Measurements from ENCODE around the gene FYCO1. TPM values are rescaled to one million over a fixed set of nuclear protein-coding genes. Genes with fewer than 3 reads are reported as not detected.

The FYCO1 gene
- total RNA-seq, 1 experiment from 2014 or later, result 19.7 TPM

DNA sequence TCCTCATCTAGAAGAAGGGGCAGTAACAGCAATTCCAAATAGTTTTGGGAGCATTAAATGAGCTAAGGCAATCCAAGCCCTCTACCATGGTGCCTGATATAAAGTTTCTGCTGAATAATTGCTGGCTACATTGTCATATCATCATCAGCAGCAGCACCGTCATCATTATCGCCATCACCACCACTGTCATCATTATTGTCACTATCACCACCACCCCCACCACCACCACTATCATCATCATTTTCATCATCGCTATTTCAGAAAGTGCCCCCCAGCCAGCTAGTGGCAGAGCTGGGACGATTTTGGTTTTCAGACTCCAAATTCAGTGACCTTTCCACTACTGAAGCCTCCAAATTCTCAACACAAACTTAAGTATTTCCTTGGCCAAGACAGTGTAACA is 16.6 kb upstream of the FYCO1 start:
- H3K4me3 ChIP-seq, result no peak overlapping the region
- CTCF ChIA-PET, result no interaction called here
- H4K20me1 ChIP-seq (ENCODE audit: insufficient read depth), result no peaks in the 10 kb centered on the region
- H3K4me2 ChIP-seq, result no peak overlapping the region
- H3K9me2 ChIP-seq (ENCODE audit: insufficient read depth), result no peaks in the 10 kb centered on the region
- POLR2A ChIA-PET (ENCODE audit: unreplicated experiment), result no interaction called here
- H3K9me3 ChIP-seq (ENCODE audit: insufficient read depth, low read depth), result no peaks in the 10 kb centered on the region
- H3F3A ChIP-seq (ENCODE audit: insufficient read depth, low read depth), result no peaks in the 10 kb centered on the region
- no peak overlapping the region for H3K27ac ChIP-seq
- H2AFZ ChIP-seq, result no peak overlapping the region
- no TSS peak for BruUV-seq (replicated peaks)
- H3K36me3 ChIP-seq (ENCODE audit: low read depth), result no peaks in the 10 kb centered on the region
- intact Hi-C loops (cut with micrococcal nuclease; ENCODE audit: unreplicated experiment), result no loop called here
- no peaks in the 10 kb centered on the region for H3K4me1 ChIP-seq (replicated peaks; ENCODE audit: insufficient read depth)
- H3K27me3 ChIP-seq (ENCODE audit: insufficient read depth, low read depth), result no peaks in the 10 kb centered on the region
- DNase-seq, result no peak
- H3K79me2 ChIP-seq (ENCODE audit: low read depth), result no peaks in the 10 kb centered on the region
- TF ChIP-seq CTCF (conservative IDR thresholded peaks at IDR 0.05) (no peak), EZH2 (IDR thresholded peaks at IDR 0.05; ENCODE audit: low read depth) (no peak)

- Histone ChIP-seq H3K4me1 (replicated peaks; ENCODE audit: insufficient read depth) (peaks cover 7% of the 10 kb centered on the region; the same call in 1 of the 2 replicates), H3K79me2 (ENCODE audit: low read depth) (no peaks in the 10 kb centered on the region), H3K27ac (no peak overlapping the region), H3K36me3 (ENCODE audit: low read depth) (no peaks in the 10 kb centered on the region), H3K4me2 (no peak overlapping the region), H3F3A (ENCODE audit: insufficient read depth, low read depth) (no peaks in the 10 kb centered on the region; the same call in 1 of the 2 replicates), H3K4me3 (no peak overlapping the region), H2AFZ (no peak overlapping the region), H3K9me3 (ENCODE audit: insufficient read depth, low read depth) (no peaks in the 10 kb centered on the region), H4K20me1 (ENCODE audit: insufficient read depth) (no peaks in the 10 kb centered on the region), H3K27me3 (ENCODE audit: insufficient read depth, low read depth) (no peaks in the 10 kb centered on the region), H3K9me2 (ENCODE audit: insufficient read depth) (no peaks in the 10 kb centered on the region)
- POLR2A ChIA-PET (ENCODE audit: unreplicated experiment), result no interaction called here
- CTCF ChIA-PET, result no interaction called here
- TF ChIP-seq CTCF (conservative IDR thresholded peaks at IDR 0.05) (no peak), EZH2 (IDR thresholded peaks at IDR 0.05; ENCODE audit: low read depth) (no peak)
- no TSS peak for BruUV-seq (replicated peaks)
- DNase-seq, result no peak
- intact Hi-C loops (cut with micrococcal nuclease; ENCODE audit: unreplicated experiment), result no loop called here
Measured at GRCh38 chr3:46010519-46011113, 15.0 kb upstream of the FYCO1 start.

DNA sequence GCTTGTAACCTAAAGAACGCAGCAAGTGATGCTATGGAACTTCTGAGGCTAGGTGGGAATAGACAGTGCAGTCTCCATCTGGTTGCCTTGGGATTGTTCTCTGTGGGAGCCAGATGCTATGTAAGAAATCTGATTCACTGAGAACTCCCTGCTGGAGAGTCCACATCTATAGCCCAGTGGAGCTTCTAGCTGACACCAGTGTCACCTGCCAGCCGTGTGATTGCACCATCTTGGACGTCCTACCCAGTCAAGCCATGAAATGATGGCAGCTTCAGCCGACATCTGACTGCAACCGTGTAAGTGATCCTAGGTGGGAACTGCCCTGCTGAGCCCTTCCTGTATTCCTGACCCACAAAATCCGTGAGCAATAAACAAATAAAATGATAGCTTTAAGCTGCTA is 12.4 kb upstream of the FYCO1 start:
- H3K27ac ChIP-seq, result no peak overlapping the region
- TF ChIP-seq EZH2 (IDR thresholded peaks at IDR 0.05; ENCODE audit: low read depth) (no peak), CTCF (conservative IDR thresholded peaks at IDR 0.05) (no peak)
- no peaks in the 10 kb centered on the region for H4K20me1 ChIP-seq (ENCODE audit: insufficient read depth)
- ChIA-PET POLR2A (ENCODE audit: unreplicated experiment) (no interaction called here), CTCF (no interaction called here)
- no peaks in the 10 kb centered on the region for H3K79me2 ChIP-seq (ENCODE audit: low read depth)
- DNase-seq, result no peak
- no peaks in the 10 kb centered on the region for H3K27me3 ChIP-seq (ENCODE audit: insufficient read depth, low read depth)
- H3K9me3 ChIP-seq (ENCODE audit: insufficient read depth, low read depth), result no peaks in the 10 kb centered on the region
- H3K4me3 ChIP-seq, result no peak overlapping the region
- H3K4me2 ChIP-seq, result no peak overlapping the region
- peaks cover 7% of the 10 kb centered on the region; the same call in 1 of the 2 replicates for H3K4me1 ChIP-seq (replicated peaks; ENCODE audit: insufficient read depth)
- intact Hi-C loops (cut with micrococcal nuclease; ENCODE audit: unreplicated experiment), result no loop called here
- H3K36me3 ChIP-seq (ENCODE audit: low read depth), result no peaks in the 10 kb centered on the region
- H2AFZ ChIP-seq, result no peak overlapping the region
- BruUV-seq (replicated peaks), result no TSS peak
- H3F3A ChIP-seq (ENCODE audit: insufficient read depth, low read depth), result no peaks in the 10 kb centered on the region; the same call in 1 of the 2 replicates
- H3K9me2 ChIP-seq (ENCODE audit: insufficient read depth), result no peaks in the 10 kb centered on the region
